ENCODE measurements around the gene MAF. TPM values are rescaled to one million over a fixed set of nuclear protein-coding genes. Genes with fewer than 3 reads are reported as not detected.

The MAF gene
- total RNA-seq, 1 donor from 2014 or later, result 7.3 TPM

GRCh38 chr16:79560318-79560717 lies 40.2 kb downstream of the MAF start:
- no peak for DNase-seq (ENCODE audit: low read depth)
- H3K4me3 ChIP-seq (ENCODE audit: low read depth, low read length), result no peak overlapping the region
- no peak for TF ChIP-seq CTCF (conservative IDR thresholded peaks at IDR 0.05; ENCODE audit: low read depth, low read length)

- H3K4me3 ChIP-seq (ENCODE audit: low read depth, low read length), result no peak overlapping the region
- TF ChIP-seq CTCF (conservative IDR thresholded peaks at IDR 0.05; ENCODE audit: low read depth, low read length), result no peak
- DNase-seq (ENCODE audit: low read depth), result no peak
Observed at GRCh38 chr16:79559532-79559931, 41.0 kb downstream of the MAF start.

- no peak for TF ChIP-seq CTCF (conservative IDR thresholded peaks at IDR 0.05; ENCODE audit: low read depth, low read length)
- no peak for DNase-seq (ENCODE audit: low read depth)
- no peak overlapping the region for H3K4me3 ChIP-seq (ENCODE audit: low read depth, low read length)
Observed at GRCh38 chr16:79557421-79557820, 43.1 kb downstream of the MAF start.

- no peak for TF ChIP-seq CTCF (conservative IDR thresholded peaks at IDR 0.05; ENCODE audit: low read depth, low read length)
- DNase-seq (ENCODE audit: low read depth), result no peak
Observed at GRCh38 chr16:79554912-79555311, 45.6 kb downstream of the MAF start.

GRCh38 chr16:79550373-79550772 lies 50.2 kb downstream of the MAF start:
- no peak for TF ChIP-seq CTCF (conservative IDR thresholded peaks at IDR 0.05; ENCODE audit: low read depth, low read length)
- DNase-seq (ENCODE audit: low read depth), result no peak
- H3K4me3 ChIP-seq (ENCODE audit: low read depth, low read length), result no peak overlapping the region

More at GRCh38 chr16:79554912-79555311, 45.6 kb downstream of the MAF start:
- H3K4me3 ChIP-seq (ENCODE audit: low read depth, low read length), result no peak overlapping the region

GRCh38 chr16:79547085-79547484 lies 53.5 kb downstream of the MAF start:
- DNase-seq (ENCODE audit: low read depth), result no peak

More at GRCh38 chr16:79547085-79547484, 53.5 kb downstream of the MAF start:
- H3K4me3 ChIP-seq (ENCODE audit: low read depth, low read length), result no peak overlapping the region
- TF ChIP-seq CTCF (conservative IDR thresholded peaks at IDR 0.05; ENCODE audit: low read depth, low read length), result no peak
